Lower leg skin (tissue), 4 donors: ENCODE measurements around the gene DFFA. TPM values are rescaled to one million over a fixed set of nuclear protein-coding genes. Genes with fewer than 3 reads are reported as not detected.

Experiments
- DNase-seq, 2 donors: peaks; one replicate each; pipeline ENCODE4 v3.0.0-alpha.2; 2019; ENCODE audit warnings: low spot score in 2 of 2
- H3K4me3 ChIP-seq: fragments of 200-600 bp; sonication (generic); 2 replicates; pipeline ENCODE4 v1.5.1; 2017; ENCODE audit warnings: mild to moderate bottlenecking, low read depth; ENCODE audit not compliant: poor library complexity, severe bottlenecking
- POLR2A ChIP-seq, 2 donors: fragments of 450-650 bp; IDR thresholded peaks; one replicate each; pipeline ENCODE4 v1.6.1; 2016 to 2017; ENCODE audit warnings: antibody characterized with exemption in 2 of 2, mild to moderate bottlenecking in 1 of 2, moderate library complexity in 1 of 2
- WGBS, 2 donors: methylation state at CpG; one replicate each; pipeline ENCODE4 v1.1.5; 2018; 5-methylcytosine and 5-hydroxymethylcytosine counted together
- intact Hi-C: fragments of 100-400 bp; cut with DNase I; formaldehyde crosslinking; loops from one replicate; pipeline ENCODE4 v1.15.0; 2023; ENCODE audit warnings: low total_unique reads
- total RNA-seq, 4 donors: library from RNA; depleted of rRNA; stranded (reverse); fragments of >200 nt; gene quantifications; one replicate each; pipeline ENCODE4 v1.1.0, GENCODE V29; 2016
- TF ChIP-seq, protein P1 (sequence below), 3 donors: fragments of 450-650 bp; IDR thresholded peaks; one replicate each; pipeline ENCODE4 v1.5.1; 2016; ENCODE audit warnings: antibody characterized with exemption in 3 of 3, mild to moderate bottlenecking in 3 of 3, moderate library complexity in 2 of 3

The DFFA gene
- total RNA-seq, 4 donors from 2014 or later = 14.1 to 20.9 (median 18.0) TPM

DNA sequence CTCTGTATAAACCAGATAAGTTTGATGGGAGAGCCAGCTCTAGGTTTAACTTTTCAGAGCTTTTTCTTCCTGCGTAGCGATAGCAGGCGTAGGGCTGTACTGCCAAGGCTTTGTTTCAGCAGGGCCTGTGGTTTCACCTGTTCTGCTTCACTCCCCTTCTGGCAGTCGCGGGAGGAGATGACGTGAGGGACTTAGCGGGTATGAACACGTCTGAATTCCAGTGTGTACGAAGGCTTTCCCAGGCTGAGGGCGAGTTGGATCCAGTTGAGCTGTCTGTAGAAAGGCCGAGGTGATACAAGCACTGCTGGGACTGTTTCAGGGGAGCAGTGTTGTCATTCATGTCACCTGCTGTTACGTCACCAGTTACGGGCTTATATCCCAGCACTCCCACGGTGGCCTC is 23.6 kb upstream of the DFFA start:
- H3K4me3 ChIP-seq = no peak overlapping the region
- intact Hi-C loops = loop anchor here (5.0 kb wide), 1 partner anchor 371 kb away; no protein-coding TSS in a partner anchor
- WGBS, 2 donors = 59 to 65% methylated on average over 14 of the region's 14 CpGs
- TF ChIP-seq, protein P1, sequence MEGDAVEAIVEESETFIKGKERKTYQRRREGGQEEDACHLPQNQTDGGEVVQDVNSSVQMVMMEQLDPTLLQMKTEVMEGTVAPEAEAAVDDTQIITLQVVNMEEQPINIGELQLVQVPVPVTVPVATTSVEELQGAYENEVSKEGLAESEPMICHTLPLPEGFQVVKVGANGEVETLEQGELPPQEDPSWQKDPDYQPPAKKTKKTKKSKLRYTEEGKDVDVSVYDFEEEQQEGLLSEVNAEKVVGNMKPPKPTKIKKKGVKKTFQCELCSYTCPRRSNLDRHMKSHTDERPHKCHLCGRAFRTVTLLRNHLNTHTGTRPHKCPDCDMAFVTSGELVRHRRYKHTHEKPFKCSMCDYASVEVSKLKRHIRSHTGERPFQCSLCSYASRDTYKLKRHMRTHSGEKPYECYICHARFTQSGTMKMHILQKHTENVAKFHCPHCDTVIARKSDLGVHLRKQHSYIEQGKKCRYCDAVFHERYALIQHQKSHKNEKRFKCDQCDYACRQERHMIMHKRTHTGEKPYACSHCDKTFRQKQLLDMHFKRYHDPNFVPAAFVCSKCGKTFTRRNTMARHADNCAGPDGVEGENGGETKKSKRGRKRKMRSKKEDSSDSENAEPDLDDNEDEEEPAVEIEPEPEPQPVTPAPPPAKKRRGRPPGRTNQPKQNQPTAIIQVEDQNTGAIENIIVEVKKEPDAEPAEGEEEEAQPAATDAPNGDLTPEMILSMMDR (IDR thresholded peaks at IDR 0.05) = no peak
- no peak for TF ChIP-seq POLR2A (IDR thresholded peaks at IDR 0.05)
- peak; percentile 80 to 86 for DNase-seq

DNA sequence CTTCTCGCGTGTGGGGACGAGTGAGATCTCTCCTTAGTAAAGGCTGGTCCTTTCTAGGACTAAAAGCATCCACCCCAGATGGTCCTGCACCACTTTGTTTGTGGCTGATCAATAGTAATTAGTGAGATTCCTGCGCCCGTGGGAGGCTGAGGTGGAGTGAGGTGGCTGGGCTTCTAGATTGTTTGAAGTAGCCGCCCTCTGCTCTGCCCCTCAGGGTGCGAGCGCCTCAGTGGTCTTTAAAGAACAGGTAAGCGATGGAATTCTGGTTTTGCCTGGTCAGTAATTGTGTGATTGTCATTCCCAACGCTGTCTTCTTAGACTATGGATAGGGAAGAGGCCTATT is 23.1 kb upstream of the DFFA start:
- WGBS, 2 donors = 50 to 62% methylated on average over 10 of the region's 10 CpGs
- intact Hi-C loops = loop anchor here (5.0 kb wide), 1 partner anchor 372 kb away; no protein-coding TSS in a partner anchor
- DNase-seq = no peak

DNA sequence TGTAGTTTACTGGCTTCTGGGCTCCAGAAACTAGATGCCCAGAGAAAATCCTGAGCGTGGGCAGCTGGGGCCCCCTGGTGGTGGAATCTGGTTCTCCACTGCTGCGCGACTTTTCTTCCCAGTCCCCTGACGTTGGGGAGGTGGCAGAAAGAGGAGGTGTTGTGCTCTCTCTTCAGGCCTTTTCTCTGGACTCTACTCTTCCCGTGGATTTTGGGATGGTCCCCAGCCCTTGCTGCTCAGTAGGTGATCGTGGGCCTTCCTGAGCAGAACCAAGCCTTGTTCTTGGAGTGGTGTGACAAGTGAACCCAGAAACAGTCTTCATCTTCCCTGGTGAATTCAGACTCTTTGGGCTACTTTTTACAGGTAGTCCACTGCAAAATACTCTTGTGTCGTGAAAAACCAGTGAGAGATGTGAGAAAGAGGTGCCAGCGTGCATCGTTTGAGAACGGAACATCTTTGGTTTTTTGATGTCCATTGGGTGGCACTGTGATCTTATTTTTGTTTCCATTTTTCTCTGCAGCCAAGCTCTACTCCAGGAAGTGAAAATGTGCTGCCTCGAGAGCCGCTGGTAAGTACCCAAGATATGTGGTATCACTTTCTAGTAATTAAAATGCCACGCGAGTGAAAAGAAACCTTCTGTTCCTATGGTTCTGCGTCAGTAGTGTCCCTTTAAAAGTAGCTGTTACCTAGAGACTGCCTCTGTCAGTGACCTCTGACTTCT is 22.6 kb upstream of the DFFA start:
- 2% methylated on average over 15 of the region's 15 CpGs for WGBS, 2 donors
- TF ChIP-seq, protein P1 (IDR thresholded peaks at IDR 0.05) = peak in 1 of 3 donors; percentile 46
- no peak for TF ChIP-seq POLR2A (IDR thresholded peaks at IDR 0.05)
- no peak overlapping the region for H3K4me3 ChIP-seq
- intact Hi-C loops = loop anchor here (5.0 kb wide), 2 partner anchors 63 to 372 kb away; partner anchors contain the start of gene CENPS
- peak; percentile 65 to 96 for DNase-seq

More for the DNA sequence above, 23.1 kb upstream of the DFFA start:
- no peak overlapping the region for H3K4me3 ChIP-seq
- TF ChIP-seq, protein P1 (IDR thresholded peaks at IDR 0.05) = no peak
- no peak for TF ChIP-seq POLR2A (IDR thresholded peaks at IDR 0.05)

DNA sequence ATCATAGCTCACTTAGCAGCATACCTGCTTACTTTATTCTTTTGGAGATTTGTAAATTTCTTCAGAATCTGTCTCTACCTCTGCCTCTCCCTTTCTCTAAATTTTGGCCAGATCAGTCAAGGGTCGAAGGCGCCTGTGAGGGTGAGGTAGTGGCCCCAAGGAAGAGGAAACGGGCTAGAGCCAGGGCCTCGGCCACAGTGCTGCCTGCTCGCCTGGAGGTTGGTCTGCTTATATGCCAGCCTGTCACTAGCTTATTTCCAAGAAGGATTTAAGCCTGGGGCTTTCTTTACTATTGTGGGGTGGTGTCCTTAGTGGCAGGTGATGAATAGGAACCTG is 22.1 kb upstream of the DFFA start:
- DNase-seq = no peak
- H3K4me3 ChIP-seq = no peak overlapping the region
- 66 to 74% methylated on average over 5 of the region's 5 CpGs for WGBS, 2 donors
- intact Hi-C loops = loop anchor here (5.0 kb wide), 1 partner anchor 62 kb away; the partner anchor contains the start of gene CENPS
- TF ChIP-seq, protein P1 (IDR thresholded peaks at IDR 0.05) = no peak
- no peak for TF ChIP-seq POLR2A (IDR thresholded peaks at IDR 0.05)

DNA sequence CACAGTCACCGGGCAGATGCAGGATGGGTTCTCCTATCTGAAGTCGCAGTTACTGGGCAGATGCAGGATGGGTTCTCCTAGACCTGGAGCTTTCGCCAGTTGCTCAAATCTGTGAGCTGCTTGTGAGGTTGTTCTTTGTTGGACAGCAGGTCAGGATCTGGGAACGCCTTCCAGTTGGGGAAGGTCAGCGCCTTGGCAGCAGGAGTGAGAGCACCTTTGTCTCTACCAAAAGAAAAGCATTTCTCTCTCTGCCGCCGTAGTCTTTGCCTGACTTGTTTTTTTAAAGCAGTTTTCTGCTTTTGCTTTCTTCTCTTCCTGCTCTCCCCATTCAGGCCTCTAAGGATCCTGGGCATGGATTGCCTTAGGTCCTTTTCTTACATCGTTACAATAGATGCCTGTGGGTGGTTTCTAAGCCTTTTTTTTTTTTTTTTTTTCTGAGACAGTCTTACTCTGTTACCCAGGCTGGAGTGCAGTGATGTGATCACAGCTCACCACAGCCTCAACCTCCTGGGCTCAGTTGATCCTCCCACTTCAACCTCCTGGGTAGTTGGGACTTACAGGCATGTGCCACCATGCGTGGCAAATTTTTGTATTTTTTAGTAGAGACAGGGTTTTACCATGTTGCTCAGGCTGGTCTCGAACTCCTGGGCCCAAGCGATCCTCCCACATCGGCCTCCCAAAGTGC is 18.1 kb upstream of the DFFA start:
- TF ChIP-seq POLR2A (IDR thresholded peaks at IDR 0.05) = no peak
- H3K4me3 ChIP-seq = no peak overlapping the region
- DNase-seq = no peak
- intact Hi-C loops = loop anchor here (5.0 kb wide), 1 partner anchor 58 kb away; the partner anchor contains the start of gene CENPS
- WGBS, 2 donors = 83 to 87% methylated on average over 12 of the region's 12 CpGs
